22Rv1 (cell line): ENCODE measurements around the gene HNRNPF.

Experiments used
- H3K27ac ChIP-seq: fragments of 450-650 bp; 2 replicates; pipeline ENCODE4 v1.5.1; 2017
- CTCF ChIP-seq: fragments of 450-650 bp; IDR thresholded peaks from 2 replicates; pipeline ENCODE4 v1.5.1; 2017; ENCODE audit warnings: mild to moderate bottlenecking
- ZFX ChIP-seq: fragments of 450-650 bp; IDR thresholded peaks from 2 replicates; pipeline ENCODE4 v1.6.1; 2017; ENCODE audit warnings: antibody characterized with exemption, borderline replicate concordance

The HNRNPF gene

GRCh38 chr10:43371418-43371817 lies 37.6 kb downstream of the HNRNPF start, which contains the start of gene FXYD4:
Gene FXYD4 (plus strand): TSS chr10:43371636. CDS start chr10:43373747, 2,111 bp downstream.
- TF ChIP-seq ZFX (no peak), CTCF (no peak)
- H3K27ac ChIP-seq, result no peak within 1 kb of the TSS

GRCh38 chr10:43370671-43371215 lies 38.2 kb downstream of the HNRNPF start:
- TF ChIP-seq ZFX, result no peak
- no peak for TF ChIP-seq CTCF
- no peak overlapping the region for H3K27ac ChIP-seq

GRCh38 chr10:43369921-43370320 lies 39.1 kb downstream of the HNRNPF start:
- no peak overlapping the region for H3K27ac ChIP-seq
- TF ChIP-seq CTCF, result no peak
- no peak for TF ChIP-seq ZFX

- TF ChIP-seq CTCF, result no peak
- TF ChIP-seq ZFX, result no peak
- H3K27ac ChIP-seq, result no peak overlapping the region
These were observed 44.0 kb downstream of the HNRNPF start for GRCh38 chr10:43365001-43365400.

GRCh38 chr10:43362191-43362839 lies 46.7 kb downstream of the HNRNPF start:
- H3K27ac ChIP-seq, result peak overlapping the region; percentile 79
- peak; percentile 79 for TF ChIP-seq CTCF
- no peak for TF ChIP-seq ZFX

- peak overlapping the region; percentile 79 for H3K27ac ChIP-seq
- TF ChIP-seq ZFX, result no peak
- TF ChIP-seq CTCF, result no peak
These were observed 47.3 kb downstream of the HNRNPF start for GRCh38 chr10:43361547-43362190.

GRCh38 chr10:43360086-43360485 lies 48.9 kb downstream of the HNRNPF start:
- H3K27ac ChIP-seq, result no peak overlapping the region
- no peak for TF ChIP-seq ZFX
- TF ChIP-seq CTCF, result no peak
